HepG2 (cell line): Measurements from ENCODE around the gene ROPN1B. TPM values are rescaled to one million over a fixed set of nuclear protein-coding genes. Genes with fewer than 3 reads are reported as not detected.
"Not testable (repeated sequence)": the region's sequence is repeated elsewhere in the genome, so short reads cannot be mapped to it uniquely, and the experiment has no call there.

Source experiments
- ATAC-seq: fragments of 200-7000 bp; cut with Tn5 transposase; 3 replicates; pipeline ENCODE4 v1.9.1; 2020; ENCODE audit warnings: mild to moderate bottlenecking, moderate library complexity
- BruUV-seq: library from RNA; stranded (reverse); fragments of 400-500 nt; replicated peaks from 2 replicates; lab custom pipeline; 2021; lab: Mats Ljungman, UMichigan
- CTCF ChIA-PET: fragments of 300-600 bp; formaldehyde crosslinking; extraction: SDS; loops from one replicate; lab custom pipeline; 2021; ENCODE audit warnings: low total read pairs, inconsistent platforms, low intra/inter-chr PET ratio; lab: Yijun Ruan, JAX
- POLR2A ChIA-PET: fragments of 350-600 bp; sonication (Branson Sonifier 250); formaldehyde crosslinking; loops from one replicate; lab custom pipeline; 2020; ENCODE audit warnings: antibody characterized with exemption, inconsistent platforms; lab: Yijun Ruan, JAX
- DNase-seq: peaks from one replicate; pipeline ENCODE4 v3.0.0-alpha.2; 2015; ENCODE audit warnings: low spot score
- FAIRE-seq: peaks from 3 replicates; lab custom pipeline; 2011; peaks lifted over from hg19 to GRCh38; lab: Jason Lieb, UNC
- H2AFZ ChIP-seq: one replicate; pipeline ENCODE4 v1.6.1; 2011; ENCODE audit warnings: low read length, inconsistent platforms
- H3K27ac ChIP-seq: fragments of 300-600 bp; 3 replicates; pipeline ENCODE4 v1.8.0; 2011; ENCODE audit warnings: mixed run types, mild to moderate bottlenecking, mixed read lengths, low read length, inconsistent platforms; ENCODE audit not compliant: insufficient read depth; ENCODE audit errors: extremely low read length
- H3K27me3 ChIP-seq, 2 experiments: fragments of 200-600 bp in 1 of 2; 2 replicates in 1 of 2; 3 replicates in 1 of 2; pipeline versions ENCODE4 v1.6.0 to v1.8.0; 2011; ENCODE audit warnings: low read length in 2 of 2, mild to moderate bottlenecking in 2 of 2, moderate library complexity in 2 of 2, inconsistent platforms in 1 of 2; ENCODE audit not compliant: insufficient read depth in 2 of 2, control insufficient read depth in 1 of 2
- H3K36me3 ChIP-seq, 2 experiments: fragments of 200-600 bp in 1 of 2; replicated peaks in 1 of 2; 2 replicates in 1 of 2; 3 replicates in 1 of 2; pipeline versions ENCODE4 v1.5.1 to v1.8.0; 2011; ENCODE audit warnings: low read length in 2 of 2, inconsistent platforms in 1 of 2; ENCODE audit not compliant: insufficient read depth in 2 of 2, control insufficient read depth in 1 of 2
- H3K4me1 ChIP-seq: 2 replicates; pipeline ENCODE4 v1.5.1; 2012; ENCODE audit warnings: low read length, inconsistent platforms; ENCODE audit not compliant: insufficient read depth
- H3K4me2 ChIP-seq: 2 replicates; pipeline ENCODE4 v1.6.0; 2011; ENCODE audit warnings: low read depth, low read length, inconsistent platforms
- H3K4me3 ChIP-seq, 3 experiments: fragments of 200-600 bp in 1 of 3; sonication (generic), shearing (Covaris generic) in 1 of 3; replicated peaks in 1 of 3; 2 replicates each; pipeline ENCODE4 v1.5.1; 2011 to 2016; ENCODE audit warnings: low read length in 3 of 3, inconsistent platforms in 2 of 3, low read depth in 2 of 3, mild to moderate bottlenecking in 2 of 3, control low read depth in 1 of 3, mixed read lengths in 1 of 3; ENCODE audit not compliant: insufficient read depth in 1 of 3
- H3K79me2 ChIP-seq: one replicate; pipeline ENCODE4 v1.6.1; 2011; ENCODE audit warnings: low read length, inconsistent platforms; ENCODE audit not compliant: insufficient read depth
- H3K9ac ChIP-seq: 2 replicates; pipeline ENCODE4 v1.6.0; 2011; ENCODE audit warnings: mild to moderate bottlenecking, low read depth, low read length, inconsistent platforms; ENCODE audit not compliant: insufficient read depth
- H3K9me3 ChIP-seq: 2 replicates; pipeline ENCODE4 v1.5.1; 2012; ENCODE audit warnings: mild to moderate bottlenecking, low read length
- H4K20me1 ChIP-seq: 2 replicates; pipeline ENCODE4 v1.6.0; 2011; ENCODE audit warnings: inconsistent platforms, mild to moderate bottlenecking, low read length, moderate library complexity; ENCODE audit not compliant: insufficient read depth
- WGBS: methylation state at CpG from one replicate; pipeline ENCODE4 v1.1.6; 2017; ENCODE audit warnings: low lambda C conversion rate; 5-methylcytosine and 5-hydroxymethylcytosine counted together
- in situ Hi-C: cut with HindIII; loops from 2 replicates; pipeline ENCODE4 v1.10.0; 2017; ENCODE audit warnings: low pct_unique_long_range_greater_than_20kb; ENCODE audit not compliant: extremely low pct_ligation_motif_present
- intact Hi-C: fragments of 100-400 bp; cut with micrococcal nuclease; formaldehyde crosslinking; loops from one replicate; pipeline ENCODE4 v1.10.0; 2022; ENCODE audit not compliant: unreplicated experiment
- polyA plus RNA-seq, 8 experiments: library from polyadenylated mRNA; depleted of rRNA in 3 of 8; stranded (reverse) in 7 of 8; unstranded in 1 of 8; fragments of >200 nt; fragmentation: Illumina TruSeq in 4 of 8; extraction: Trizol in 4 of 8; gene quantifications; 2 replicates each; pipeline versions ENCODE4 v1.2.1 to v1.2.3, GENCODE V29; 2011 to 2016; ENCODE audit warnings: low read depth in 4 of 8, missing spikeins in 1 of 8, mixed read lengths in 1 of 8; ENCODE audit not compliant: insufficient read depth in 1 of 8
- total RNA-seq, 5 experiments: library from RNA; depleted of rRNA; stranded (reverse); fragments of >200 nt; fragmentation: Illumina TruSeq; extraction: Trizol; gene quantifications; 2 replicates each; pipeline ENCODE4 v1.2.3, GENCODE V29; 2016; ENCODE audit warnings: low read depth in 1 of 5

The ROPN1B gene
- total and polyA plus RNA-seq, 2 of the 13 experiments (the other 11 are each of a cell fraction or from before 2014, with no cell fraction given), result not detected

DNA sequence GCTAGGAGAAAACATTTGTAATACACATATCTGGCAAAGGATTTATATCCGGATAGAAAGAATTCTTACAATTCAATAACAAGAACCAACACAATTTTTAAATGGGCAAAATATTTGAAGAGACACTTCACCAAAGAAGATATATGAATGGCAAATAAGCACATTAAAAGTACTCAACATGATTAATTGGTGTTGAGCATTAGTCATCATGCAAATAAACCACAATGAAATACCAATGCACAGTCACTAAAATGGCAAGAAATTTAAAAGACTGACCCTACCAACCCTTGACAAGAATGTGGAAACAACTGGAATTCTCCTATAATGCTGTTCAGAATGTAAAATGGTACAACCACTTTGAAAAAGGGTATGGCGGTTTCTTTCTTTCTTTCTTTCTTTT is 21.2 kb upstream of the ROPN1B start:
- DNase-seq, FAIRE-seq, CTCF ChIA-PET, H3K27ac ChIP-seq, H3K4me2 ChIP-seq, H4K20me1 ChIP-seq, H3K4me3 ChIP-seq, in situ Hi-C loops, BruUV-seq, ATAC-seq, H3K4me1 ChIP-seq, H3K9me3 ChIP-seq, H3K9ac ChIP-seq, H3K79me2 ChIP-seq, H2AFZ ChIP-seq, POLR2A ChIA-PET, intact Hi-C loops, H3K36me3 ChIP-seq, H3K27me3 ChIP-seq: not testable (repeated sequence)
- WGBS, result 66% methylated on average over 2 of the region's 2 CpGs

DNA sequence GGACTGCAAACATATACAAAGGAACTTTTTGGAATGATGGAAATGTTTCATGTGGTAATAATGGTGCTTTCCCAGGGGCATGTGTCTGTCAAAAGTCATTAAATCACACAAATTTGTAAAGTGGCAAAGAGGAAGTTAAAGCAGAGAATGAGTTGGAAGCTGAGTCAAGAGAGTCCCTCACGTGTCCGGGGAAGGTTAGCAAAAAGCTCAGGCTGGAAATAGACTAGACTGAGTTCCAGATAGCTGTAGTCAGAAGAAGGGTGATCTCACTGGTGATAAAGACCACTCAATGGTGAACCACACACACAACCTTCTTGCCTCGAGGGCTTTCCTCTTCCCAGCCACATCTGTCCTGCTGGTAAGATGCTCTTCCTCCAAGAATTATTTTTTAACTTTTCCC is 20.1 kb upstream of the ROPN1B start:
- H4K20me1 ChIP-seq, FAIRE-seq, H3K9ac ChIP-seq, H3K4me2 ChIP-seq, intact Hi-C loops, BruUV-seq, CTCF ChIA-PET, in situ Hi-C loops, H3K4me3 ChIP-seq, H3K27ac ChIP-seq, DNase-seq, H3K9me3 ChIP-seq, POLR2A ChIA-PET, H3K4me1 ChIP-seq, H3K79me2 ChIP-seq, ATAC-seq, H3K27me3 ChIP-seq, H3K36me3 ChIP-seq, H2AFZ ChIP-seq: not testable (repeated sequence)
- WGBS, result 17% methylated on average over 3 of the region's 3 CpGs

DNA sequence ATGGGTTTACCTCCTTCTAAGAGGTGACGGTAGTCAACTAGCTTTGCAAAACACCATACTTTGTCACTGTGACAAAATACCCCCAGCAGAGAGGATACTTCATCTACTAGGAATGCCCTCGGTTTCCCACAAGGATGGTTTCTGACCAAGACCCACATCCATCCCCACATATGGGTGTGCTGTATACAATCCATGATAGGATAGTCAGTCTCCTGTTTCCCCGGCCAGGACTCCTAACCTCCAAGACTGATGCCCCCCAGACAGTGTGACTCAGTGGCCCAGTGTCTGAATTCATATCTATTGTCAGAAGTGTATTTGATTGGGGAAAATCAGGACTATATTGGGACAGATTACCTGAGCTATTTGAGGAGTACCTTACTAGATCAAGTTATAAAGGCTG is 17.8 kb upstream of the ROPN1B start:
- H3K4me3 ChIP-seq, H3K9ac ChIP-seq, H4K20me1 ChIP-seq, H3K4me2 ChIP-seq, H3K27me3 ChIP-seq, CTCF ChIA-PET, H3K9me3 ChIP-seq, ATAC-seq, H3K27ac ChIP-seq, H3K36me3 ChIP-seq, DNase-seq, H3K4me1 ChIP-seq, BruUV-seq, in situ Hi-C loops, H3K79me2 ChIP-seq, intact Hi-C loops, H2AFZ ChIP-seq, FAIRE-seq, POLR2A ChIA-PET: not testable (repeated sequence)
- WGBS, result 0% methylated on average over 2 of the region's 3 CpGs

DNA sequence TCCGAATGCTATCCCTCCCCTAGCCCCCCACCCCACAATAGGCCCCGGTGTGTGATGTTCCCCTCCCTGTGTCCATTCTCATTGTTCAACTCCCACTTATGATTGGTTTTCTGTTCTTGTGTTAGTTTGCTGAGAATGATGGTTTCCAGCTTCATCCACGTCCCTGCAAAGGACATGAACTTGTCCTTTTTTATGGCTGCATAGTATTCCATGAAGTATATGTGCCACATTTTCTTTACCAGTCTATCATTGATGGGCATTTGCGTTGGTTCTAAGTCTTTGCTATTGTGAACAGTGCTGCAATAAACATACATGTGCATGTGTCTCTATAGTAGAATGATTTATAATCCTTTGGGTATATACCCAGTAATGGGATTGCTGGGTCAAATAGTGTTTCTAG is 12.0 kb upstream of the ROPN1B start:
- DNase-seq, CTCF ChIA-PET, H3K9me3 ChIP-seq, POLR2A ChIA-PET, H2AFZ ChIP-seq, H4K20me1 ChIP-seq, H3K4me1 ChIP-seq, H3K36me3 ChIP-seq, H3K79me2 ChIP-seq, H3K4me3 ChIP-seq, ATAC-seq, H3K9ac ChIP-seq, intact Hi-C loops, BruUV-seq, FAIRE-seq, in situ Hi-C loops, H3K4me2 ChIP-seq, H3K27ac ChIP-seq, H3K27me3 ChIP-seq: not testable (repeated sequence)
- WGBS, result no CpG with 5 or more reads among the region's 4 CpGs
